GM12878 (cell line): ENCODE results near the gene PPA1. TPM values are rescaled to one million over a fixed set of nuclear protein-coding genes. Genes with fewer than 3 reads are reported as not detected.

ENCODE experiments used
- BCLAF1 ChIP-seq: fragments of 450-650 bp; IDR thresholded peaks from 2 replicates; pipeline ENCODE4 v1.6.1; 2017; ENCODE audit warnings: antibody characterized with exemption, mild to moderate bottlenecking, moderate library complexity
- BMI1 ChIP-seq: fragments of 450-650 bp; IDR thresholded peaks from 2 replicates; pipeline ENCODE4 v1.6.1; 2016; ENCODE audit warnings: mild to moderate bottlenecking, moderate library complexity, borderline replicate concordance
- CHD2 ChIP-seq: IDR thresholded peaks from 2 replicates; pipeline ENCODE4 v1.6.1; 2011; ENCODE audit warnings: low read depth, low read length, improper control_type of control experiment, borderline replicate concordance
- CREB1 ChIP-seq: IDR thresholded peaks from 2 replicates; pipeline ENCODE4 v1.6.1; 2012; ENCODE audit warnings: low read depth, mild to moderate bottlenecking, inconsistent platforms
- DPF2 ChIP-seq: fragments of 450-650 bp; IDR thresholded peaks from 2 replicates; pipeline ENCODE4 v1.6.1; 2017; ENCODE audit warnings: mild to moderate bottlenecking
- FOXM1 ChIP-seq: IDR thresholded peaks from 2 replicates; pipeline ENCODE4 v1.6.1; 2012; ENCODE audit warnings: low read depth, mild to moderate bottlenecking, inconsistent platforms, low read length, moderate library complexity
- IKZF2 ChIP-seq, 2 experiments: fragments of 450-650 bp; IDR thresholded peaks; 2 replicates each; pipeline ENCODE4 v1.6.1; 2017; ENCODE audit warnings: mild to moderate bottlenecking in 2 of 2, moderate library complexity in 2 of 2
- MLLT1 ChIP-seq: fragments of 450-650 bp; IDR thresholded peaks from 2 replicates; pipeline ENCODE4 v1.6.1; 2016; ENCODE audit warnings: mild to moderate bottlenecking
- MTA3 ChIP-seq: IDR thresholded peaks from 2 replicates; pipeline ENCODE4 v1.6.1; 2012; ENCODE audit warnings: low read length, inconsistent platforms, borderline replicate concordance
- NBN ChIP-seq: fragments of 450-650 bp; IDR thresholded peaks from 2 replicates; pipeline ENCODE4 v1.6.1; 2016
- NFYA ChIP-seq: IDR thresholded peaks from 2 replicates; pipeline ENCODE4 v1.6.1; 2011; ENCODE audit warnings: low read depth, mild to moderate bottlenecking, low read length, improper control_type of control experiment, borderline replicate concordance
- NFYB ChIP-seq: IDR thresholded peaks from 2 replicates; pipeline ENCODE4 v1.6.1; 2011; ENCODE audit warnings: low read depth, mild to moderate bottlenecking, low read length, improper control_type of control experiment, moderate library complexity; ENCODE audit not compliant: insufficient read depth
- NR2C2 ChIP-seq: IDR thresholded peaks from 2 replicates; pipeline ENCODE4 v1.6.1; 2011; ENCODE audit warnings: borderline replicate concordance, low read depth; ENCODE audit not compliant: control insufficient read depth, insufficient read length
- NR2F1 ChIP-seq: fragments of 450-650 bp; conservative IDR thresholded peaks from 2 replicates; pipeline ENCODE4 v1.6.1; 2017; ENCODE audit warnings: mild to moderate bottlenecking
- PAX5 ChIP-seq: IDR thresholded peaks from 2 replicates; pipeline ENCODE4 v1.6.1; 2011; ENCODE audit warnings: low read depth, low read length, borderline replicate concordance
- SMAD1 ChIP-seq: fragments of 450-650 bp; IDR thresholded peaks from 2 replicates; pipeline ENCODE4 v1.6.1; 2018; ENCODE audit warnings: mild to moderate bottlenecking, low read depth; ENCODE audit not compliant: partially characterized antibody
- SMAD5 ChIP-seq: IDR thresholded peaks from 2 replicates; pipeline ENCODE4 v1.6.1; 2016; ENCODE audit warnings: antibody characterized with exemption, low read depth
- SPI1 ChIP-seq: IDR thresholded peaks from 2 replicates; pipeline ENCODE4 v1.6.1; 2011; ENCODE audit warnings: low read depth, mild to moderate bottlenecking, low read length, moderate library complexity, borderline replicate concordance; ENCODE audit not compliant: insufficient read depth
- SREBF1 ChIP-seq: IDR thresholded peaks from 2 replicates; pipeline ENCODE4 v1.6.1; 2012; ENCODE audit warnings: mild to moderate bottlenecking, low read length
- SUPT20H ChIP-seq: IDR thresholded peaks from 2 replicates; pipeline ENCODE4 v1.6.1; 2011; ENCODE audit warnings: low read depth, mild to moderate bottlenecking, low read length, moderate library complexity, borderline replicate concordance; ENCODE audit not compliant: control insufficient read depth
- TAF1 ChIP-seq: IDR thresholded peaks from 2 replicates; pipeline ENCODE4 v1.6.1; 2011; ENCODE audit warnings: mild to moderate bottlenecking, low read depth, low read length, borderline replicate concordance
- YBX1 ChIP-seq: fragments of 450-650 bp; IDR thresholded peaks from 2 replicates; pipeline ENCODE4 v1.6.1; 2016; ENCODE audit warnings: antibody characterized with exemption
- ZNF24 ChIP-seq: fragments of 450-650 bp; IDR thresholded peaks from 2 replicates; pipeline ENCODE4 v1.6.1; 2017; ENCODE audit warnings: antibody characterized with exemption, mild to moderate bottlenecking
- ZNF622 ChIP-seq: fragments of 450-650 bp; IDR thresholded peaks from 2 replicates; pipeline ENCODE4 v1.6.1; 2017; ENCODE audit warnings: mild to moderate bottlenecking, inconsistent platforms
- polyA plus RNA-seq, 11 experiments: library from polyadenylated mRNA; depleted of rRNA in 4 of 11; unstranded in 6 of 11; stranded (reverse) in 5 of 11; fragments of >200 nt; fragmentation: Nextera tagmentation in 4 of 11; fragmentation: Illumina TruSeq in 1 of 11; extraction: Ambion mirVana in 4 of 11; extraction: Trizol in 1 of 11; gene quantifications; 1 replicate in 1 of 11; 2 replicates in 10 of 11; pipeline versions ENCODE4 v1.2.1 to v1.2.3, GENCODE V29; 2011 to 2016; ENCODE audit warnings: inconsistent platforms in 2 of 11, missing spikeins in 2 of 11, low read depth in 1 of 11
- total RNA-seq, 4 experiments: library from RNA; depleted of rRNA in 3 of 4; stranded (reverse); fragments of >200 nt in 3 of 4; fragmentation: Illumina TruSeq in 1 of 4; extraction: Trizol in 1 of 4; gene quantifications; 2 replicates each; pipeline versions ENCODE4 v1.2.1 to v1.2.3, GENCODE V29; 2013 to 2021
- TF ChIP-seq, protein P1 (sequence below): fragments of 450-650 bp; formaldehyde crosslinking; IDR thresholded peaks from 2 replicates; pipeline ENCODE4 v1.4.0; 2022; ENCODE audit warnings: mild to moderate bottlenecking, moderate library complexity

PPA1 gene
- total and polyA plus RNA-seq, 10 of the 15 experiments (the other 5 are each of a cell fraction or from before 2014, with no cell fraction given) = 224 to 452 (median 346) TPM

GRCh38 chr10:70233109-70233938, at the start of gene PPA1 (continued):
- TF ChIP-seq DPF2 (peak; percentile 24; the same call in 1 of the 2 replicates), BMI1 (no peak), ZNF622 (no peak), NR2F1 (peak; percentile 28; the same call in 1 of the 2 replicates), SPI1 (no peak), NR2C2 (no peak), BCLAF1 (no peak), SREBF1 (no peak), MLLT1 (no peak), NBN (0 out of 2 replicates have a peak, but pooled peaks have one; percentile 68), CHD2 (no peak), SMAD1 (no peak), SUPT20H (no peak), MTA3 (no peak), SMAD5 (peak; percentile 84), NFYB (no peak), NFYA (no peak), ZNF24 (no peak), IKZF2 (IDR thresholded peaks at IDR 0.05) (no peak), TAF1 (peak; percentile 85), PAX5 (no peak), CREB1 (no peak), FOXM1 (no peak), YBX1 (no peak)
- TF ChIP-seq, protein P1, sequence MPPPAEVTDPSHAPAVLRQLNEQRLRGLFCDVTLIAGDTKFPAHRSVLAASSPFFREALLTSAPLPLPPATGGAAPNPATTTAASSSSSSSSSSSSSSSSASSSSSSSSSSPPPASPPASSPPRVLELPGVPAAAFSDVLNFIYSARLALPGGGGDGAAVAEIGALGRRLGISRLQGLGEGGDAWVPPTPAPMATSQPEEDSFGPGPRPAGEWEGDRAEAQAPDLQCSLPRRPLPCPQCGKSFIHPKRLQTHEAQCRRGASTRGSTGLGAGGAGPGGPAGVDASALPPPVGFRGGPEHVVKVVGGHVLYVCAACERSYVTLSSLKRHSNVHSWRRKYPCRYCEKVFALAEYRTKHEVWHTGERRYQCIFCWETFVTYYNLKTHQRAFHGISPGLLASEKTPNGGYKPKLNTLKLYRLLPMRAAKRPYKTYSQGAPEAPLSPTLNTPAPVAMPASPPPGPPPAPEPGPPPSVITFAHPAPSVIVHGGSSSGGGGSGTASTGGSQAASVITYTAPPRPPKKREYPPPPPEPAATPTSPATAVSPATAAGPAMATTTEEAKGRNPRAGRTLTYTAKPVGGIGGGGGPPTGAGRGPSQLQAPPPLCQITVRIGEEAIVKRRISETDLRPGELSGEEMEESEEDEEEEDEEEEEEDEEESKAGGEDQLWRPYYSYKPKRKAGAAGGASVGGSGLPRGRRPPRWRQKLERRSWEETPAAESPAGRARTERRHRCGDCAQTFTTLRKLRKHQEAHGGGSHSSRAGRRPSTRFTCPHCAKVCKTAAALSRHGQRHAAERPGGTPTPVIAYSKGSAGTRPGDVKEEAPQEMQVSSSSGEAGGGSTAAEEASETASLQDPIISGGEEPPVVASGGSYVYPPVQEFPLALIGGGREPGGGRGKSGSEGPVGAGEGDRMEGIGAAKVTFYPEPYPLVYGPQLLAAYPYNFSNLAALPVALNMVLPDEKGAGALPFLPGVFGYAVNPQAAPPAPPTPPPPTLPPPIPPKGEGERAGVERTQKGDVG (CRISPR knock-in tag) = no peak
